H1 (cell line): Measurements from ENCODE around the gene SPOCK3. TPM values are rescaled to one million over a fixed set of nuclear protein-coding genes. Genes with fewer than 3 reads are reported as not detected.

Source experiments
- polyA plus RNA-seq, 7 experiments: library from polyadenylated mRNA; depleted of rRNA in 3 of 7; stranded (reverse) in 5 of 7; unstranded in 2 of 7; fragments of >200 nt in 5 of 7; fragments of 200-250 nt in 2 of 7; gene quantifications; 1 replicate in 5 of 7; 2 replicates in 1 of 7; 4 replicates in 1 of 7; pipeline versions ENCODE4 v1.2.1 to v1.2.3, GENCODE V29; 2011 to 2013; ENCODE audit warnings: missing spikeins in 2 of 7, mixed read lengths in 2 of 7
- total RNA-seq: library from RNA; stranded (reverse); fragmentation: NEBNext Ultra II Directional; extraction: Animal tissue kit (Norgen Biotek cat#: 25700); gene quantifications from 2 replicates; pipeline ENCODE4 v1.2.1, GENCODE V29; 2021
- TF ChIP-seq, protein P1 (sequence below): fragments of 300-600 bp; sonication (generic); IDR thresholded peaks from 2 replicates; pipeline ENCODE4 v1.7.1; 2012; ENCODE audit warnings: low read length, moderate library complexity, mild to moderate bottlenecking, inconsistent platforms; ENCODE audit not compliant: insufficient replicate concordance

Gene SPOCK3
- total and polyA plus RNA-seq, 2 of the 8 experiments (the other 6 are each of a cell fraction or from before 2014, with no cell fraction given) = 0.14 to 0.60 TPM

DNA sequence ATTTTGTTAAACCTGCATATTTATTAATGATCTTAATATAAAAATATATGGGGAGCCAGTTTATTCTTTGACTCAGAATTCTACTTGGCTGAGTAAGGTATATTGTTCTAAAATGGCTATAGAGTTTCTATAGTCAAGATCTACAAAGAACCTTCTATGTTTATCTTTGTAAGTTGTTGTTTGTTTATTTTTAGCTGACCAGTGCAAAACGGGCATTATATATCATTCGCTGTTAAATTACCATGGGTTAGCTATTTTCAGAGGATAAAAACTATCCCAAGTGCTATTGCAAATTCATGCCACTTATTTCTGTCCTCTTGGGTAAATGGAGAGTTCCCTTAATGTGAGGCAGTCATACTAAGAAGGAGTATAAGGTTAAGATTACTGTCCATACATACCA, 5.3 kb upstream of the SPOCK3 start (continued):
- TF ChIP-seq, protein P1, sequence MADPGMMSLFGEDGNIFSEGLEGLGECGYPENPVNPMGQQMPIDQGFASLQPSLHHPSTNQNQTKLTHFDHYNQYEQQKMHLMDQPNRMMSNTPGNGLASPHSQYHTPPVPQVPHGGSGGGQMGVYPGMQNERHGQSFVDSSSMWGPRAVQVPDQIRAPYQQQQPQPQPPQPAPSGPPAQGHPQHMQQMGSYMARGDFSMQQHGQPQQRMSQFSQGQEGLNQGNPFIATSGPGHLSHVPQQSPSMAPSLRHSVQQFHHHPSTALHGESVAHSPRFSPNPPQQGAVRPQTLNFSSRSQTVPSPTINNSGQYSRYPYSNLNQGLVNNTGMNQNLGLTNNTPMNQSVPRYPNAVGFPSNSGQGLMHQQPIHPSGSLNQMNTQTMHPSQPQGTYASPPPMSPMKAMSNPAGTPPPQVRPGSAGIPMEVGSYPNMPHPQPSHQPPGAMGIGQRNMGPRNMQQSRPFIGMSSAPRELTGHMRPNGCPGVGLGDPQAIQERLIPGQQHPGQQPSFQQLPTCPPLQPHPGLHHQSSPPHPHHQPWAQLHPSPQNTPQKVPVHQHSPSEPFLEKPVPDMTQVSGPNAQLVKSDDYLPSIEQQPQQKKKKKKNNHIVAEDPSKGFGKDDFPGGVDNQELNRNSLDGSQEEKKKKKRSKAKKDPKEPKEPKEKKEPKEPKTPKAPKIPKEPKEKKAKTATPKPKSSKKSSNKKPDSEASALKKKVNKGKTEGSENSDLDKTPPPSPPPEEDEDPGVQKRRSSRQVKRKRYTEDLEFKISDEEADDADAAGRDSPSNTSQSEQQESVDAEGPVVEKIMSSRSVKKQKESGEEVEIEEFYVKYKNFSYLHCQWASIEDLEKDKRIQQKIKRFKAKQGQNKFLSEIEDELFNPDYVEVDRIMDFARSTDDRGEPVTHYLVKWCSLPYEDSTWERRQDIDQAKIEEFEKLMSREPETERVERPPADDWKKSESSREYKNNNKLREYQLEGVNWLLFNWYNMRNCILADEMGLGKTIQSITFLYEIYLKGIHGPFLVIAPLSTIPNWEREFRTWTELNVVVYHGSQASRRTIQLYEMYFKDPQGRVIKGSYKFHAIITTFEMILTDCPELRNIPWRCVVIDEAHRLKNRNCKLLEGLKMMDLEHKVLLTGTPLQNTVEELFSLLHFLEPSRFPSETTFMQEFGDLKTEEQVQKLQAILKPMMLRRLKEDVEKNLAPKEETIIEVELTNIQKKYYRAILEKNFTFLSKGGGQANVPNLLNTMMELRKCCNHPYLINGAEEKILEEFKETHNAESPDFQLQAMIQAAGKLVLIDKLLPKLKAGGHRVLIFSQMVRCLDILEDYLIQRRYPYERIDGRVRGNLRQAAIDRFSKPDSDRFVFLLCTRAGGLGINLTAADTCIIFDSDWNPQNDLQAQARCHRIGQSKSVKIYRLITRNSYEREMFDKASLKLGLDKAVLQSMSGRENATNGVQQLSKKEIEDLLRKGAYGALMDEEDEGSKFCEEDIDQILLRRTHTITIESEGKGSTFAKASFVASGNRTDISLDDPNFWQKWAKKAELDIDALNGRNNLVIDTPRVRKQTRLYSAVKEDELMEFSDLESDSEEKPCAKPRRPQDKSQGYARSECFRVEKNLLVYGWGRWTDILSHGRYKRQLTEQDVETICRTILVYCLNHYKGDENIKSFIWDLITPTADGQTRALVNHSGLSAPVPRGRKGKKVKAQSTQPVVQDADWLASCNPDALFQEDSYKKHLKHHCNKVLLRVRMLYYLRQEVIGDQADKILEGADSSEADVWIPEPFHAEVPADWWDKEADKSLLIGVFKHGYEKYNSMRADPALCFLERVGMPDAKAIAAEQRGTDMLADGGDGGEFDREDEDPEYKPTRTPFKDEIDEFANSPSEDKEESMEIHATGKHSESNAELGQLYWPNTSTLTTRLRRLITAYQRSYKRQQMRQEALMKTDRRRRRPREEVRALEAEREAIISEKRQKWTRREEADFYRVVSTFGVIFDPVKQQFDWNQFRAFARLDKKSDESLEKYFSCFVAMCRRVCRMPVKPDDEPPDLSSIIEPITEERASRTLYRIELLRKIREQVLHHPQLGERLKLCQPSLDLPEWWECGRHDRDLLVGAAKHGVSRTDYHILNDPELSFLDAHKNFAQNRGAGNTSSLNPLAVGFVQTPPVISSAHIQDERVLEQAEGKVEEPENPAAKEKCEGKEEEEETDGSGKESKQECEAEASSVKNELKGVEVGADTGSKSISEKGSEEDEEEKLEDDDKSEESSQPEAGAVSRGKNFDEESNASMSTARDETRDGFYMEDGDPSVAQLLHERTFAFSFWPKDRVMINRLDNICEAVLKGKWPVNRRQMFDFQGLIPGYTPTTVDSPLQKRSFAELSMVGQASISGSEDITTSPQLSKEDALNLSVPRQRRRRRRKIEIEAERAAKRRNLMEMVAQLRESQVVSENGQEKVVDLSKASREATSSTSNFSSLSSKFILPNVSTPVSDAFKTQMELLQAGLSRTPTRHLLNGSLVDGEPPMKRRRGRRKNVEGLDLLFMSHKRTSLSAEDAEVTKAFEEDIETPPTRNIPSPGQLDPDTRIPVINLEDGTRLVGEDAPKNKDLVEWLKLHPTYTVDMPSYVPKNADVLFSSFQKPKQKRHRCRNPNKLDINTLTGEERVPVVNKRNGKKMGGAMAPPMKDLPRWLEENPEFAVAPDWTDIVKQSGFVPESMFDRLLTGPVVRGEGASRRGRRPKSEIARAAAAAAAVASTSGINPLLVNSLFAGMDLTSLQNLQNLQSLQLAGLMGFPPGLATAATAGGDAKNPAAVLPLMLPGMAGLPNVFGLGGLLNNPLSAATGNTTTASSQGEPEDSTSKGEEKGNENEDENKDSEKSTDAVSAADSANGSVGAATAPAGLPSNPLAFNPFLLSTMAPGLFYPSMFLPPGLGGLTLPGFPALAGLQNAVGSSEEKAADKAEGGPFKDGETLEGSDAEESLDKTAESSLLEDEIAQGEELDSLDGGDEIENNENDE = no peak
